Superior temporal gyrus (tissue), 1 donor: ENCODE results near the gene NHP2.

ENCODE experiments used
- DNase-seq: peaks from one replicate; pipeline ENCODE4 v3.0.0-alpha.2; 2016; ENCODE audit errors: extremely low spot score

NHP2 gene

DNA sequence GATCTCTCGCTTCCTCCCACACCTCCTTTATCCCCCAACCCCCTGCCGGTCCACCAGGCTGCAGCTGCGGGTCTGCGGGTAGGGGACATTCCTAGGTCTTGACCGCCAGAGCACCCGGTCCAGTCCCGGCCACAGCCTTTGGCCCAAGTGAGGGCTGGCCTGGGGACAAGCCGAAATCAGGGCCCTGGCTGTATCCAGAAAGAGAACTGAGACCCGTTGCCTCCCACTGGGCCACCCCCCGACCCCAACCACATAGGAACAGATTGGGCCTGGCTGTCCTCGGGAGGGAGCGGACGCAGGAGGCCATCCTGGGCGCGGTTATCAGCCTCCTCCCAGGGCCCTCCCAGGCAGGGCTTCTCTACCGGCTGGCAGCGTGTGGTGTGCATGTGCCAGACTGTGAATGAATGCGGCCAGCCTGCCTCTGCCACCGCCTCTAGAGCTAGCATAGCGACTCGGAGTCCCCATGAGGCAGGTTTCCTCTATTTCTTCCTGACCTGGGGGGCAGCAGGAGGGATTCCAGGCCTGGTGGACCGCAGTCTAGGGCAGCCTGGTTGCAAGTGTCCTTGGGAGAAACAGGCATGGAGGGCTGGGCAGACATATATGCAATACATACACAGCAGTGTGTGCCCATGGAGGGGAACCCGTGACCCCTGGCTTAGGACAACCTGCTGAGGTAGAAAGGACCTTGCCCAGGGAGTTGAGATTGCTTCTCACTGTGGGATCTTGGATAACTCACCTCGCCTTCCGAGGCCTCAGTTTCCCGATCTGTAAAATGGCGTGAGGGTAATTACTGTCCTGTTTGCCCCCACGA is 39.2 kb downstream of the NHP2 start:
- DNase-seq: no peak

DNA sequence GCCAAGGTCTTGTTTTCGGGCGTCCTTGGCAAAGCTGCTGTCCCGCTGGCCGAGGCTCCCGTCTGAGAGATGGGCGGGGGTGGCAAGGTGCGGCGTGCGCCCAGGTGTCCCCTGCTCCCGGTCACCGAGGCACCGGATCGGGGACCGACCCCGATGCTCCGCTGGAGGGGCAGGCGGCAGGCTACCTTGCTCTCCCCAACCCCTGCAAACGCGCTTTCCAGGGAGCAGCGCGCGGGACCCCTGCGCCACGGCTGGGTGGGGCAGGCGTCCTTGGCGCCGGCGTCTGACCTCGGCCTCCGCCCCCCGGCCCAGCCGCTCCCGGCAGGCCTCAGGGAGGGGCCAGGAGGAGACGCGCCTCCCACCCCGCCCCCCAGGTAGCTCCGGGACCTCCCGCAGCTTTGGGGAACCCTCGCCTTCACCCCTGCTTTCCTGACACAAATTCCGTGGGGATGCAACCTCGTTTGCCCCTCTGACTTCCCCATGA is 39.8 kb downstream of the NHP2 start:
- no peak for DNase-seq

DNA sequence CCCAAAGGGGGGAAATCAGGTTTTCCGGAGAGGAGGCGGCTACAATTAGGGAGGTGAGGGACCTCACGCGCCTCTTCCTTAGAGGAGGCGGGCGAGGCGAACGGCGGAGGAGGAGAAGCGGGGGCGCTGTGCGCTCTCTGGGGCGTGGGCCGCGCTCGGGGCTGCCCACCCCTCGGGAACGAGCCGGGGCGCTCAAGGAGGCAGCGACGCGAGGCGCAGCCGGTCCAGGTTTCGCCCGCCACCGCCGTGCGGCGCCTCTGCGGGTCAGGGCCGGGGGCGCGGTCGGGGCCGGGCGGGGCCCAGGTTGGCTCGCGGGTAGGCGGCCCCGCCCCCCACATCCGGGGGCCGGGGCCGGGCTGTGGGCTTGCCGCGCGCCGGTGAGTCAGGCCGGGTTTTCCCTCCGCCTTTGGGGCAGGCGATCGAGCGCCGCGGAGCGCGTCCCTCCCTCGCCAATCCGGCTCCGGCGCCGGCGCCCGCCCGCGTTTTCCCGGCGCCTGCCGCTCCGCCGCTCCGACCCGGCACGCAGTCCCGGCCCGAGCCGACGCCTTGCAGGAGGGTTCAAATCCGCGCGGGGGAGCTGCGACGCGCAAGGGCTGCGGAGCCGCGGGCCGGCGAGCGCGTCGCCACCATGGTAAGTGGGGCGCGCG is 40.4 kb downstream of the NHP2 start, which contains the start of gene N4BP3:
Gene N4BP3, plus strand, starts transcription at position 392 of the 647 bp plus-strand sequence. CDS start 6,052 bp downstream, outside the sequence.
- no peak for DNase-seq

DNA sequence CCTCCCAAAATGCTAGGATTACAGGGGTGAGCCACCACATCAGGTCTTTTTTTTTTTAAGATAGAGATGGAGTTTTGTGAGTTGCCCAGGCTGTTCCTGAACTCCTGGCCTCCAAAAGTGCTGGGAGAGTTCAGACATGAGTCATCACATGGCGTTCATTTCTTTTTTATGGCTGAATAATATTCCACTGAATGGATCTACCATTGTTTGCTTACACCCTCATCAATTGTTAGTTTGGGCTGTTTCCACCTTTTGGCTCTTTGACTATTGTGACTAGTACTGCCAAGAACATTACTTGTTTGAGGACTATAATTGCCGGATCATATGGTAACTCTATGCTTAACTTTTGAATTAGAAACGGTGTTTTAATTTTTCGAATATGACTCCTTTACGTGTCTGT is 41.1 kb downstream of the NHP2 start:
- DNase-seq: no peak

DNA sequence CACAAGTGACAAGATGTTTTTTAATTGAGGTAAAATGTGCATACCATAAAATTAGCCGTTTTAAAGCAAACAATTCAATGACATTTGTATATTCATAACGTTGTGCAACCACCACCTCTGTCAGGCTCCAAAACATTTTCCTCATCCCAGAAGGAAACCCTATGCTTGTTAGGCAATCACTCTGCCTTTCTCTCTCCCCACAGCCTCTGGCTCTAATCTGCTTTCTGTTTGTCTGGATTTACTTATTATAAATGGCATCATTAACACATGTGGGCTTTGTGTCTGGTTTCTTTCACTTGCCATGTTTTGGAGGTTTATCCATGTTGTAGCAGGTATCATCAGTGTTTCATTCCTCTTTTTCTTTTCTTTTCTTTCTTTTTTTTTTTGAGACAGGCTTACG is 41.8 kb downstream of the NHP2 start:
- DNase-seq: no peak

DNA sequence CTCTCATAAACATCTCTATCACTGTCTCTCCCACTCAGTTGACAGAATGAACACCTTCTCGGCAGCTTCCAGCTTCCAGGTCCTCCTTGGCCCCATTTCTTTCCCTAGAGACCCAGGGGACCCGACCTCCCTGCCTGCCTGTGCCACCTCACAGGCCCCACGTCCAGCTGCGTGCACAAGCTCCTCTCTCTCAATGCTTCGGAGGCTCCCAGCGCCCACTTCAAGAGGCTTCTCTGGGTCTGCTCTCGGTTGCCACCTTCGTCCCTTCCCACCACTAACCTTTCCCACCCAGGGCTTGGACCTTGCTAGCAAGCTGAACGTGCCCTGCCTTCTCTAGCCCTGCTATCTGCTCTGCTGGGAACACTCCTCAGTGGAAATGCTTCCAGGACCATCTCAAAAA is 43.2 kb downstream of the NHP2 start:
- DNase-seq: no peak

GRCh38 chr5:178108966-178109365 is 44.7 kb downstream of the NHP2 start:
- no peak for DNase-seq

DNA sequence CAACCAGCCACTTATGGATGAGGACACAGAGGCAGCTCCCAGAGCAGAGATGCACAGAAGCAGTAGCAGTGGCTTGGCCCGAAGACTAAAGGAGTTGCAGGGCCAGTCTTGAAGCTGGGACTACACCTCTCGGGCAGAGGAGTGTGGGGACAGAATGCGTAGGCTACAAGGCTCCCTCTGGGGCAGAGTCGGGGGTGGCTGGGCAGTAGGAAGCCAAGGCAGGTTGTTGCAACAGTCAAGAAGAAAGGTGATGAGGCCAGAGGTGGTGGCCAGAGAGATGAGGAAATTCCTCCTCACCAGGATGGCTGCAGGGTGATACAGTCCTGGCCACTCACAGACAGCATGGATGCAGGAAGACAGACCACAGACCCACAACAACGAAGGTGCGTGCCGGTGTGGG is 45.2 kb downstream of the NHP2 start:
- DNase-seq: no peak

- DNase-seq: no peak
These were observed 45.9 kb downstream of the NHP2 start for GRCh38 chr5:178107756-178108310.

GRCh38 chr5:178106556-178107239 is 47.0 kb downstream of the NHP2 start:
- DNase-seq: no peak

- DNase-seq: no peak
These were observed 47.6 kb downstream of the NHP2 start for GRCh38 chr5:178106086-178106485.

GRCh38 chr5:178104492-178104891 is 49.2 kb downstream of the NHP2 start:
- DNase-seq: no peak

GRCh38 chr5:178103612-178104011 is 50.1 kb downstream of the NHP2 start:
- DNase-seq: no peak
